ENCODE data around the gene RFX3.

- no peak for TF ChIP-seq EZH2 (IDR thresholded peaks at IDR 0.05; ENCODE audit: borderline replicate concordance)
- TF ChIP-seq CTCF (IDR thresholded peaks at IDR 0.05; ENCODE audit: poor library complexity) = no peak
- TF ChIP-seq EZH2phosphoT487 (IDR thresholded peaks at IDR 0.05; ENCODE audit: low read depth, severe bottlenecking, unreplicated experiment) = no peak
Measured at GRCh38 chr9:3244963-3245653, 280.7 kb downstream of the RFX3 start.
